Measurements from ENCODE around the gene TRAF7. TPM values are rescaled to one million over a fixed set of nuclear protein-coding genes. Genes with fewer than 3 reads are reported as not detected.
A peak's percentile ranks its signal among the peaks of the same experiment; 100 is the strongest.
"Not testable (repeated sequence)": the region's sequence is repeated elsewhere in the genome, so short reads cannot be mapped to it uniquely, and the experiment has no call there.

The TRAF7 gene
- total RNA-seq, 4 donors from 2014 or later = 42.6 to 64.5 (median 54.3) TPM

DNA sequence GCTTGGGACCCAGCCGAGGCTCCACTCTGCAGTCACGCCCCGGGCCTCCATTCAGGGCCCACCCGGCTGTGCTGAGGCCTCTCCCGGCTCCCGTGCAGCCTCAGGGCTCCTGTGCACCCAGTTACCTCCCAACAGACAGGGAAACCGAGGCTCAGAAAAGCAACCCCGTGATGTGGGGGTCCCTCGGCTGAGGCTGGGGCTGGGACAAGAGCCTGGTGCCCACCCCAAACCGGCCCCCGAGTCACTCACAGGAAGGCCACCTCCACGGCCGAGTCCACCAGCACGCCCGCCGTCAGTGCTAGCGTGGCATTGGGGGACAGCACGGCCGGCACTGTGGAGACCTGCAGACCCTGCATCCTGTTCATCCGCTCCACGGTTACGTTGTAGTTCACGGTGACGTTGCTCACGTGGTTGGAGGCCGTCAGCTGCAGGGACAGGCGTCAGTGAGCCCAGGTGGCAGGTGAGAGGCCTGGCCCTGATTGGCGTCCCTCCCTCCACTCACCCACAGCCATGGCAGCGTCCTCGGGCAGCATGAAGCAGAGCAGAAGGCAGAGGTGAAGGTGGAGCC lies 43.0 kb upstream of the TRAF7 start:
- H3K4me3 ChIP-seq; H3K27ac ChIP-seq (replicated peaks in 1 of 4); DNase-seq (ENCODE audit: extremely low spot score); intact Hi-C loops (cut with DNase I); H3K27me3 ChIP-seq; H3K9me3 ChIP-seq: not testable (repeated sequence)
- peaks cover 9 to 19% (median 16%) of the 10 kb centered on the region in 4 donors for H3K4me1 ChIP-seq
- peaks cover 44 to 95% (median 78%) of the 10 kb centered on the region in 4 donors for H3K36me3 ChIP-seq
- WGBS = 92% methylated on average over 16 of the region's 30 CpGs

DNA sequence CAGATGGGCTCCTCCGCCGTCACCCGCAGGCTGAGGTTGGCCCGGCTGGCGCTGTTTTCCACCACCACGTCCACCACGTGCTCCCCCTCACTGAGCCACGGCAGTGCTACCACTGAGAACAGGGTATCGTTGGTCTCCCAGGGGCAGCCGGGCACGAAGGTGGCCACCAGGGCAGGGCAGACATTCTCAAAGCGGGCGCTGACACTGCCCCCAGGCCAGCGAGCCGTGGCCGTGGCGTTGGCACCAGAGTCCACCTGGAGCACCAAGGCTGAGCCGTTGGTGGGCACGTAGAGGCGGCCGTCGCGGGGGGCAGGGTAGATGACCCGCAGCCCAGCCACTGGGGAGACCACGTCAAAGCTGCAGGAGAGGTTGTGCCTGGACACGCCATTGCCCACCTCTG lies 41.4 kb upstream of the TRAF7 start:
- DNase-seq (ENCODE audit: extremely low spot score); H3K9me3 ChIP-seq; H3K27me3 ChIP-seq; H3K4me3 ChIP-seq; intact Hi-C loops (cut with DNase I); H3K27ac ChIP-seq (replicated peaks in 1 of 4): not testable (repeated sequence)
- WGBS = 84% methylated on average over 18 of the region's 26 CpGs
- Histone ChIP-seq H3K4me1 (peaks cover 9 to 34% (median 27%) of the 10 kb centered on the region in 4 donors), H3K36me3 (peaks cover 30 to 79% (median 62%) of the 10 kb centered on the region in 4 donors)

DNA sequence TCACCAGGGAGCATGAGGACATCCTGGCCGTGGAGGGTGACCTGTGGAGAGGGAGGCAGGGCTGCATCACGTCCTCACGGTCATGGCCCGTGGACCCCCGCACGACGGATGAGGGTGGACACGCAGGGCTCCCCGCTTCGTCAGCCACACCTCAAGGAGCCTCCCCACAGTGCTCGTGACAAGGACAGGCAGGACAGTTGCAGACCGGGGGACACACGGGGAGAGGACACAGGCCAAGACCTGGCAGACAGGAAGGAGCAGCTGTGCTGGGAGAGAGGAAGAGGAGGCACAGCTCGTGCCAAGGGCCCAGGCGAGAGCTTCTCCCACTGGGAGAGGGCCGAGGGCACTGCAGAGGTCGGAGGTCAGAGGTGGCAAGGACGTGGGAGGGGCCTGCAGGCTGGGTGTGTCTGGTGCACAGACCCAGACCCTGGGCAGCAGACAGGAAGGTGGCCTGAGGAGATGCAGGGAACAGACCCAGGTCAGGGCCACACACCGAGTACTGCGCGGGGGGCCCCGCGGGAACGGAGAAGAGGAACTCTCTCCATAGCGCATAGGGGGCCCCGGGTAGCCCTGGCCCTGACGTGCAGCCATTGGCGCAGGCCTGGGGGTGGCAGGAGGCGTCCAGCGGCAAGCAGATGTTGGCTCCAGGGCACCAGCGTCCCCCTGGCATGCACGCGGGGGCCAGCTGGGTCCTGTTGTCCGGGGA lies 40.5 kb upstream of the TRAF7 start:
- WGBS = 80% methylated on average over 7 of the region's 34 CpGs
- DNase-seq (ENCODE audit: extremely low spot score); H3K27ac ChIP-seq (replicated peaks in 1 of 4); H3K27me3 ChIP-seq; intact Hi-C loops (cut with DNase I); H3K9me3 ChIP-seq; H3K4me3 ChIP-seq: not testable (repeated sequence)
- Histone ChIP-seq H3K36me3 (peaks cover 28 to 71% (median 56%) of the 10 kb centered on the region in 4 donors), H3K4me1 (peaks cover 9 to 43% (median 34%) of the 10 kb centered on the region in 4 donors)

GRCh38 chr16:2115591-2115973 lies 40.0 kb upstream of the TRAF7 start:
- TF ChIP-seq, protein P1, sequence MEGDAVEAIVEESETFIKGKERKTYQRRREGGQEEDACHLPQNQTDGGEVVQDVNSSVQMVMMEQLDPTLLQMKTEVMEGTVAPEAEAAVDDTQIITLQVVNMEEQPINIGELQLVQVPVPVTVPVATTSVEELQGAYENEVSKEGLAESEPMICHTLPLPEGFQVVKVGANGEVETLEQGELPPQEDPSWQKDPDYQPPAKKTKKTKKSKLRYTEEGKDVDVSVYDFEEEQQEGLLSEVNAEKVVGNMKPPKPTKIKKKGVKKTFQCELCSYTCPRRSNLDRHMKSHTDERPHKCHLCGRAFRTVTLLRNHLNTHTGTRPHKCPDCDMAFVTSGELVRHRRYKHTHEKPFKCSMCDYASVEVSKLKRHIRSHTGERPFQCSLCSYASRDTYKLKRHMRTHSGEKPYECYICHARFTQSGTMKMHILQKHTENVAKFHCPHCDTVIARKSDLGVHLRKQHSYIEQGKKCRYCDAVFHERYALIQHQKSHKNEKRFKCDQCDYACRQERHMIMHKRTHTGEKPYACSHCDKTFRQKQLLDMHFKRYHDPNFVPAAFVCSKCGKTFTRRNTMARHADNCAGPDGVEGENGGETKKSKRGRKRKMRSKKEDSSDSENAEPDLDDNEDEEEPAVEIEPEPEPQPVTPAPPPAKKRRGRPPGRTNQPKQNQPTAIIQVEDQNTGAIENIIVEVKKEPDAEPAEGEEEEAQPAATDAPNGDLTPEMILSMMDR (IDR thresholded peaks at IDR 0.05) = no peak
- no peak for TF ChIP-seq EP300 (IDR thresholded peaks at IDR 0.05)
- TF ChIP-seq POLR2AphosphoS5 (IDR thresholded peaks at IDR 0.05) = no peak
- TF ChIP-seq POLR2A (IDR thresholded peaks at IDR 0.05; ENCODE audit: low read depth) = no peak
- H3K36me3 ChIP-seq = peaks cover 22 to 65% (median 50%) of the 10 kb centered on the region in 4 donors
- WGBS = 100% methylated on average over 1 of the region's 13 CpGs
- no peaks in the 10 kb centered on the region for H3K9me3 ChIP-seq
- intact Hi-C loops (cut with DNase I) = no loop called here
- no peaks in the 10 kb centered on the region for H3K27me3 ChIP-seq
- peaks cover 11 to 48% (median 39%) of the 10 kb centered on the region in 4 donors for H3K4me1 ChIP-seq
- DNase-seq (ENCODE audit: extremely low spot score) = no peak
- no peak overlapping the region for H3K4me3 ChIP-seq
- H3K27ac ChIP-seq (replicated peaks in 1 of 4) = no peak overlapping the region

- H3K27me3 ChIP-seq; H3K9me3 ChIP-seq; DNase-seq (ENCODE audit: extremely low spot score); H3K4me3 ChIP-seq; intact Hi-C loops (cut with DNase I): not testable (repeated sequence)
- WGBS = 66% methylated on average over 6 of the region's 24 CpGs
- H3K4me1 ChIP-seq = peaks cover 18 to 56% (median 48%) of the 10 kb centered on the region in 4 donors
- peak overlapping the region; percentile 46 to 66 (median 58) for H3K27ac ChIP-seq (replicated peaks in 1 of 4)
- peaks cover 14 to 57% (median 42%) of the 10 kb centered on the region in 4 donors for H3K36me3 ChIP-seq
These were observed 39.2 kb upstream of the TRAF7 start for GRCh38 chr16:2116428-2116827.

GRCh38 chr16:2117341-2117740 lies 38.2 kb upstream of the TRAF7 start:
- Histone ChIP-seq H3K4me1 (peaks cover 26 to 66% (median 57%) of the 10 kb centered on the region in 4 donors), H3K27ac (replicated peaks in 1 of 4) (peak overlapping the region; percentile 23 to 66 (median 50)), H3K36me3 (peaks cover 5 to 48% (median 33%) of the 10 kb centered on the region in 4 donors)
- DNase-seq (ENCODE audit: extremely low spot score); H3K9me3 ChIP-seq; H3K27me3 ChIP-seq; intact Hi-C loops (cut with DNase I); H3K4me3 ChIP-seq: not testable (repeated sequence)
- WGBS = 86% methylated on average over 21 of the region's 25 CpGs

DNA sequence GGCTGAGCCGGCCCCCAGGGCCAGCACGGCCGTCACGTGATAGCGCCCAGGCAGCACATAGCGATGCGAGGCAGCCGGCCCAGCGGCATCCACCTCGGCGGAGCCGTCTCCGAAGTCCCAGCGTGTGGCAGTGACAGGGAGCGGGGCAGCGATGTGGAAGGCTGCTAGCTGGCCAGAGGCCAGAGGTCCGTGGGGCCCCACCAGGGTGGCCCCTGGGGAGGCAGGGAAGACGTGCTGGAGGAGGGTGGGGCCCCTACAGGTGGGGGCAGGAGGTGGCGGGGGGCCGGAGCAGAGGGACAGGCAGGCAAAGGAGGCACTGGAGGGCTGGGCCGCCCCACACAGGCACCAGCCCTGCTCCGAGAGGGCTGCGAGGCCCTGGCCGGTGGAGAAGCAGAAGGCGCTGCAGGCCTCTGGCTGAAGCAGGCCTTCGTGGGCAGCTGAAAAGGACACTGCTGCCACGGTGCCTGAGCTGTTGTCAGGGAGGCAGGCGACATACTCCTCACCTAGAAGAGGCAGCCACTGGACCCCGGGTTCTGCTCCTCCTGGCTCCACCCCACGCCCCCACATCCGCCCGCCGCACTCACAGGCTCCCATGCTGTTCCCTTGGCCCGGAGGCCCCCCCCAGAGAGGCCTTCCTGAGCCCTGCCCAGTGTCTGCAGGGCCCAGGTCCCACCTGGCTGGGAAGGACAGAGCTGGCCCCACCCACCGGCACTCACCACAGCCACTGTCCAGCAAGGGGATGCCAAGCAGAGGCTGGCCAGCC lies 37.4 kb upstream of the TRAF7 start:
- peak overlapping the region; percentile 68 to 98 (median 96) for H3K27ac ChIP-seq (replicated peaks in 1 of 4)
- H3K27me3 ChIP-seq; DNase-seq (ENCODE audit: extremely low spot score); H3K9me3 ChIP-seq; H3K4me3 ChIP-seq; intact Hi-C loops (cut with DNase I): not testable (repeated sequence)
- H3K4me1 ChIP-seq = peaks cover 34 to 74% (median 65%) of the 10 kb centered on the region in 4 donors
- WGBS = 22% methylated on average over 3 of the region's 35 CpGs
- H3K36me3 ChIP-seq = peaks cover 0 to 40% (median 25%) of the 10 kb centered on the region in 4 donors
